ENCODE results near the gene INSIG1.

Gene INSIG1

DNA sequence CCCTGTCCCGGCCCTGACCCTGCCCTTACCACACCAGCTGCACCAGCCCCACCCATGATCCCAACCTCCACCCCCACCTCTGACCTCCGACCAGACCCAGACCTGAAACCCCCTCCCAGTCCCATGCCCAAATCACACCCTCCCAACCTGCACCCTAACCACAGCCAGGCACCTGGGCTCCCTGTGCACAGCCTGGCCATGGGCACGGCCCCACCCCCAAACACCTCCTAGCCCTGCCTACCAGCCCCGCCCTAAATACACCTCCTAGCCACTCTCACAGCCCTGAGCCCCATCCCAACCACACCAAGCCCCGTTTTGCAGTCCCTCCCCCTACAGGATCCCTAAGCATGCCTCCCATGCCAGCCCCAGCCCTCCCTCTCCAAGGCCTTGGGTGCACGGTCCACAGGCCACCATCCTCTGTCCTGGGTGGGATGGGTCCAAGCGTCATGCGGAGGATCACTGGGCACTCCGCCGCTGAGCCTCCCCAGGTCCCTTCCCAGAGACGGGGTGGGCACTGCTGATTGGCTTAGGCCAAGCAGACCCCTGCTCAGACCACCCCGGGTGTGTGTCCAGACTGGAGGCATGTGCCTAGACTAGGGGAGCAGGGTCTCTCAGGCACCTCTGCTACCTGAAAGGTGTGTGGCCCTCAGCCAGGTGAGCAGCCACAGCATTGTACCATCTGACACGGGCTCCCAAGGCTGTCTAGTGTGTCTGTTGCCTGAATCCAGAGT lies 30.1 kb downstream of the INSIG1 start:
- DNase-seq (ENCODE audit: low read depth, low spot score), result no peak

DNA sequence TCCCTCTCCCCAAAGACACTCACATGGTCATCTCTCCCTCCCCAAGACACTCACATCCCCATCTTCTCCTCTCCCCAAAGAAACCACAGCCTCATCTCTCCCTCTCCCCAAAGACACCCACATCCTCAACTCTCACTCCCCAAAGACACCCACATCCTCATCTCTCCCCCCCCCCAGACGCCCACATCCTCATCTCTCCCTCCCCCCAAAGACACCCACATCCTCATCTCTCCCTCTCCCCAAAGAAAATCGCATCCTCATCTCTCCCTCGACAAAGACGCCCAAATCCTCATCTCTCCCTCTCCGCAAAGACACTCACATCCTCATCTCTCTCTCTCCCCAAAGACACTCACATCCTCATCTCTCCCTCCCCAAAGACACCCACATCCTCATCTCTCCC lies 31.5 kb downstream of the INSIG1 start:
- no peak for DNase-seq (ENCODE audit: low read depth, low spot score)

DNA sequence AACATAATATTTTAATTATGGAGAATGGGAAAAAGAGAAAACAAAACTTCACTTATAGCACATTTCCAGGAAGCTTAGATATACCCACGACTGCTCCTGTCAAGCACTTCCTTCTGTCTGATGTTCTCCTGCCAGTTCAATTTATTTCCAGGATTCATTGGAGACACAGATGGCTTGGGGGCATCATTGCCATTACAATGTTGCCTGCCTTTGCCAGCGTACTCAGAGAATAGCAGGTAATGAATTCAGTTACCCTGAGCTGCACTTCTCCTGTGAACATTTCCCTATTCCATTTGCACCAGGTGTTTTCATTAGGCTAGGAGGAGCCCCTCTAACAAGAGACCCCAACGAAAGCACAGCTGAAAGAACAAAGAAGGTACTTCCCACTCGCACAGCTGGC lies 33.7 kb downstream of the INSIG1 start:
- no peak for DNase-seq (ENCODE audit: low read depth, low spot score)

DNA sequence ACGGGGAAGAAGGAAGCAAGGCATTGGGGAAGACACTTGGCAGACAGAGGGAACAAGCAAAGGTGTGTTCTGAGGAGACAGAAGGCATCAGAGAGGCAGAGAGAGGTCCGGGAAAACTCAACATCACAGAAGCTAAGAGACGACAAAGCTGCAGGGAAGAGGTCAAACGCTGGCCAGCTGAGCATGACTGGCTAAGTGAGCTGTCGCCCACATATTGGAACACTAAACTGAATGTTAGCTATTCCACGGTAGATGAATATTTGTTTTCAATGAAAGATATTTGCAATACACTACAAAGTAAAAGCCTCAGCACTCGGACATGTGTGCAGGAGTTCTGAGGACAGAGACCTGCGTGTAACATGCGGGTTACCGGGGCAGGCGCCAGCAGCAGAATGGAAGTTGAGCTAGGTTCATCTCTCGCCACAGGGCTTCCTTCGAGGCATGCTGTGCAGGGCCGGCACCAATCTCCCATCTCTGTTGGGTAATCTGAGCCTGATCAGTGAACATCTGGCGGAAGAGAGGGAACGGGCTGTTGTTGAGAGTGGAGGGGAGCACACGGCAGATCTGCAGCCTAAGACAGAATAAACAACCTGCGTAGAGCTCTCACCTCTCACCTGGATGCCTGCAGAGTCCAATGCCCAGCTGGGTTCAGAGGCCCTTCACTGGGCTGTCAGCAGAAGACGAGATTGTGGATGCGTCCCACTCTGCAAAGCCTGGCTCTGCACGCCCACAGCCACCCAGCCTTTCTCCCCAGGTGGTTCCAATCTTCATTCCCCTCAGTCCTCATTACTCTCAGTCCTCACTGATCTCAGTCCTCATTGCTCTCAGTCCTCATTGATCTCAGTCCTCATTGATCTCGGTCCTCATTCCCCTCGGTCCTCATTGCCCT lies 35.9 kb downstream of the INSIG1 start:
- DNase-seq (ENCODE audit: low read depth, low spot score), result no peak

DNA sequence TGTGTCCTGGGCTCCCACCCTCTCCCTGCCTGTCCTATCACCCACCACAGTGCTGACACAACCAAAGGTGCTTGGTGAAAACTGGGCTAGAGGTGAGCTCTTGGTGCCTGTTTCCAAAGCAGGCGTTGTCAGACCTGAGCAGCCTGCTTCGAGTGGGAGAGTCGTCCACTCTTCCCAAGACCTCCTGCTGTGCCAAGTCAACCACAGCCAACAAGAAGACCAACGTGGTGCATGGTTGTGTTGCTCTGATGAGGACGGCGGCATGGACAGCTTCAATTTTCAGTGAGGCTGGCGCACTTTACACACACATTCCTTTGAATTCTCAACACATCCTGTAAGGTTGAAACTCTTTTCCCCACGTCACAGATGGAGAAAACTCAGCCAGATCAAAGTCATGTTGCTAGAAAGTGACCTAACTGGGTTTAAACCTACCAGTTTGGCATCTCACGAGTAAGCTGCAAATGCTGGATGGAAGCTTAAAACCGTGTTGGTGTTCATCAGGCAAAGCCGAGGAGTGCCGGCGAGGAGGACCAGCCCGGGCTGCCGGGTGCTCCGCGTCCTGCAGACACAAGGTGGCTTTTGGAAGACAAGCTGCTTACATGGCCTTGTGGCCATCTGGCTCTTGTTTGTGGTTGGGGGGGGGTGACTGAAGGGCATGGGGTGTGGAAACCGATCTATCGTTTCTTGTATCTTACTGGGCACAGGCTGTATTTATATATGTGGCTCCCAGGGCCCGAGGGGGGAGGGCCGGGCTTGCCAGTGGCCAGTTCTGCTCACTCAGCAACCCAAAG lies 39.3 kb downstream of the INSIG1 start:
- no peak for DNase-seq (ENCODE audit: low read depth, low spot score)

DNA sequence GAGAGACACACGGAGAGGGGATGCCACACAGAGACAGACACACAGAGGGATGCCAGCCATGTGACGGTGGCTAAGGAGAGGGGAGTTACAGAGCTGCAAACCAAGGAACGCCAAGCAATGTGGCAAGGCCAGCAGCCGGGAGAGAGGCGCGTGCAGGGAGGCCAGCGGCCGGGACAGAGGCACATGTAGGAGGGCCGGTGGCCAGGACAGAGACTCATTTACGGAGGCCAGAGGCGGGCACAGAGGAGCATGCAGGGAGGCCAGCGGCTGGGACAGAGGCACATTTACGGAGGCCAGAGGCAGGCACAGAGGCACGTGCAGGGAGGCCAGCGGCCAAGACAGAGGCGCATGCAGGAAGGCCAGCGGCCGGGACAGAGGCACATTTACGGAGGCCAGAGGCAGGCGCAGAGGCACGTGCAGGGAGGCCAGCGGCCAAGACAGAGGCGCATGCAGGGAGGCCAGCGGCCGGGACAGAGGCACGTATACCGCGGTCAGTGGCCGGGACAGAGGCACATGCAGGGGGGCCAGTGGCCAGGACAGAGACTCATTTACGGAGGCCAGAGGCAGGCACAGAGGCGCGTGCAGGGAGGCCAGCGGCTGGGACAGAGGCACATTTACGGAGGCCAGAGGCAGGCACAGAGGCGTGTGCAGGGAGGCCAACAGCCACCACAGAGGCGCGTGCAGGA lies 40.4 kb downstream of the INSIG1 start:
- DNase-seq (ENCODE audit: low read depth, low spot score), result no peak

DNA sequence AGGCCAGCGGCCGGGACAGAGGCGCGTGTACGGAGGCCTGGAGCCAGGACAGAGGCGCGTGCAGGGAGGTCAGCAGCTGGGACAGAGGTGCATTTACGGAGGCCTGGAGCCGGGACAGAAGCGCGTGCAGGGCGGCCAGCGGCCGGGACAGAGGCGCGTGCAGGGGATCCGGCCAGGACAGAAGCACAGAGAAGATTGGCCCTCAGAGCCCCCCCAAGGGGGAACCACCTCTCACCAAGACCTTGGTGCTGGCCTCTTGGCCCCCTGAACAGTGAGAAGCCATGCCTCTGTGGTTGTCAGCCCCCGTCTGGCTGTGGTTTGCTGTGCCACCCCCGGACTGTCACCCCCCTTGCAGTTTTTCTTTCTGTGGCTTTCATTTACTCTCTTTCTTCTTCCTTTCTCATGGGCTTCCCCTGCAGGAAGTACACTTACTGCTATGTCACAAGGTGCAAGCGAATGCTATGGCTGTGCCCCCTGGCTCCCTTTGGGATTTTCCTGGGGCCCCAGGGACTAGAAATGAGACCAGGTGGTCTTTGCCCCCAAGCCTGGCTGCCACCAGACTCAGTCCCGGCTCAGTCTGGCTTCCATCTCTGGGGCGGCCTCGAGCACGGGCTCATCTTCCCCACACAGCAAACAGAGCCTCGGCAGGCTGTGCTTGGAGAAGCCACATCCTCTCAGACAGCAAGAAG lies 41.1 kb downstream of the INSIG1 start:
- DNase-seq (ENCODE audit: low read depth, low spot score), result no peak

DNA sequence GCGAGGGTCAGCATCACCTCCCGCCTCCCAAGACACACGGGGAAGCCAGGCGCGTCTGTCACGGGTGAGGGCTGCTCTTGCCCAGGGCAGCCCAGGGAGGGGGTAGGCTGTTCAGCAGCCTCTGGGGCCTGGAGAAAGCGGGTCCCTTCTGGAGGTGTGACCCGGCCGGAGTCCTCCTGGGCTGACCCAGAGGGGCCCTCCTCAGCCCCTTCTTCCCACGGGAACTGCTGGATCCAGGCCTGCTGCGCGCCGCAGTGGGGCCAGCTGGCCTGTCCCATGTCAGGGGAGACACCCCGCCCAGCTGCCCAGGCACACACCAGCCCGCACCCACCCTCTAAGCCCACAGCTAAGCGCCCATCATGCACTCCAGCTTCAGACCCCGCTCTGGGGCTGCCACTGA lies 41.8 kb downstream of the INSIG1 start:
- no peak for DNase-seq (ENCODE audit: low read depth, low spot score)

DNA sequence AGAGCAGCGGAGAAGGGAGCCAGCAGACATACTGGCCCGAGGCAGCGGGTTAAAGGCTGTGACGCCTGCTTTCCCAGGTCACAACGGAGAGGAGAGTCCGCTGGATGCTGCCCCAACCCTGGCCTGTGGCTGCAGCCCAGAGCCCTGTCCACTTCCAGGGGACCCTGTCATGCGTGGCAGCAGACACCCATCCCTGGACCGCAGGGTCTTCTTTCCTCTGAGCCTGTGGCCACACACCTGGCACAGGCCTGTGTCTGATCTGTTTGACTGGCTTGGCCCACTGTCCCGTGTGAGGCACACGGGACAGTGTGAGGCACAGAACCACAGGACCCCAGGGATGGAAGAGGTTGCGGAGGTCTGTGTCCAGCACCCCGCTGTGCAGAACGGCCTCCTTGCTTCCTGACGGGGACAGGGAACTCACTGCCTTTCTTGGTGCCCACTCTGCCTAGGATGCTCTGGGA lies 42.4 kb downstream of the INSIG1 start:
- no peak for DNase-seq (ENCODE audit: low read depth, low spot score)

DNA sequence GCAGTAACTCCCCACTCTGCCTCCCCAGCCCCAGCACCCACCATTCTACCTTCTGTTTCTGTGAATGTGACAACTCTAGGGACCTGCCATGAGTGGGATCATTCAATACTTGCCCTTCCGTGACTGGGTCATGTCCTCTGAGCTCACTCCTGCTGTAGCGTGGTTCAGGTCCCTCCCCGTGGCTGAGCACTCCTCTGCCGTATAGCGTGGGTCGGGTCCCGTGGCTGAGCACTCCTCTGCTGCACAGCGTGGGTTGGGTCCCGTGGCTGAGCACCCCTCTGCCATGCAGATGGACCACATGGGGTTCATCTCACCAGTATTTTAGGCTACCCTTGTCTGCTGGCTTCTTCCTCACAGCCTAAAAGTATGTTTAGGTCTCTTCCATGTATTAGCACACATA lies 43.0 kb downstream of the INSIG1 start:
- no peak for DNase-seq (ENCODE audit: low read depth, low spot score)

DNA sequence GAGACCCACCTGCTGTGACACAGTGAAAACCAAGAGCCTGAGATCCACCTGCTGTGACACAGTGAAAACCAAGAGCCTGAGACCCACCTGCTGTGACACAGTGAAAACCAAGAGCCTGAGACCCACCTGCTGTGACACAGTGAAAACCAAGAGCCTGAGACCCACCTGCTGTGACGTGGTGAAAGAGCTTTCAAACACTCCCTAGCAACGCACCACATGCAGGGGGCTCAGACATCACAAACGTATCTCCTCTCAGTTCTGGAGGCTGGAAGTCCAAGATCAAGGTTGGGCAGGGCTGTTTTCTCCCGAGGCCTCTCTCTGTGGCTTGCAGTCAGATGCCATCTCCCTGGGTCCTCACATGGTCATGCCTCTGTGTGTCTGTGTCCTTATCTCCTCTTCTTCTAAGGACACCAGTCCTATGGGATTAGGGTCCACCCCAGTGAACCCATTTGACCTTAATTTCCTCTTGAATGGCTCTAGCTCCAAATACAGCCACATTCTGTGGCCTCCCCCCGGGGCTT lies 43.8 kb downstream of the INSIG1 start:
- no peak for DNase-seq (ENCODE audit: low read depth, low spot score)

DNA sequence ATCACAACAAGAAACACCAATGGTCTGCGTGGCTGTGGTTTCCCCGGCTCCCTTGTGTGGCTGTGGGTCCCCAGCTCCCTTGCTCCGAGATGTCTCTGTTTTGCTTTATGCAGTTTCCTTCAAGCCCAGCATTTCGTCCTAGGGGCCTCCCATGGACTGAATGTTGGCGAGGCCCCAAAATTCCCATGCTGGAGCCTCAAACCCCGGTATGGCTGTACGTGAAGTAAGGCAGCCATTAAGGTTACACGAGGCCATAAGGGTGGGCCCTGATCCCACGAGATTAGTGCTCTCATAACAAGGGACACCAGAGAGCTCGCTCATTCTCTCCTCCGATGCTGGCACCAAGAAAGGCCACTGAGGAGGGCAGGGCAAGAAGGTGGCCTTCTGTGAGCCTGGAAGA lies 44.6 kb downstream of the INSIG1 start:
- no peak for DNase-seq (ENCODE audit: low read depth, low spot score)

DNA sequence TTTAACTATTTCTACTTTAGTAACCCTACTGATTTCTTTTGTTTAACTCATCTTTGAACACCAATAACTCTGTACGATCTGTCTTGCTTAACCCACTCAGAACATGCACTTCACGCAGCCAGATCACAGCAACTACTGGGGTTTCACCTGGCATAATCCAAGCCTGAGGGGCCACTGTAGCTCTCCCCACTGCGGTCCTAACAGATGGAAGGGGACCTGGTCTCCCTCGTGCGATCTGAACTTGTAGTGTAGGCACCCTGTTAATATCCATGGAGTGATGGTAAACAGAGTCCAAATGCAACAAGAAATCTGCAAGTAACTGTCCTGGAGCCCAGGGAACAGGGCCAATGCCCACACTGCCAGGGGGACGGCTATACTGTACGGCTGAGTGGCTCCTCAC lies 45.5 kb downstream of the INSIG1 start:
- DNase-seq (ENCODE audit: low read depth, low spot score), result no peak

DNA sequence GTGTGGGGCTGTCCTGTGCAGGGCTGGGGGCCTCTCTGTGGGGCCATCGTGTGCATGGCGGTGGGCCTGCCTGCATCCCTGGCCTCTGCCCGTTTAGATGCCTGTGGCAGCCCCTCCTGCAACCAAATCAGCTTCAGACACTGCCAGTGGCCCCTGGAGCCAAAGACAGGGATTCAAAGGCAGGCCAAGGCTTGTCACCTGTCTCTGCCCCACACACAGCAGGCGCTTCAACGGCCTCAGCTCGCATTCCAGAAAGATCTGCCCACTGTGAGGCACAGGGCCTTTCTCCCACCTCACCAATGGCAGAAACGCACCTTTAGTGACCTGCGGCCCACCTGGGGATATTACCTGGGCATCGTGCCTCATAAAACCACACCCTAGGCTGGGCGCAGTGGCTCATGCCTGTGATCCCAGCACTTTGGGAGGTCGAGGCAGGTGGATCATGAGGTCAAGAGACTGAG lies 46.0 kb downstream of the INSIG1 start:
- no peak for DNase-seq (ENCODE audit: low read depth, low spot score)

DNA sequence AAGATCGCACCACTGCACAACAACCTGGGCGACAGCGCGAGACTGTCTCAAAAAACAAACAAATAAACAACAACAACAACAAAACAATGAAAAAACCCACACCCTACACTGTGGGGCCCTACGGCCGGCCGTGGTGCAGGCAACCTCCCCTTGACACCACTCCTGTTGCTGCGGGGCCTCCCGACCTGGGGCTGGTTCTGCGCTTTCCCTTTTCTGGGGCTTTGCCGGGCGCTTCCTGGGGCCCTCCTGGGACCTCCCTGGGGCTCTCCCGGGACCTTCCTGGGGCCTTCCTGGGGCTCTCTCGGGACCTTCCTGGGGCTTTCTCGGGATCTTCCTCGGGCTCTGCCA lies 46.6 kb downstream of the INSIG1 start:
- DNase-seq (ENCODE audit: low read depth, low spot score), result no peak

DNA sequence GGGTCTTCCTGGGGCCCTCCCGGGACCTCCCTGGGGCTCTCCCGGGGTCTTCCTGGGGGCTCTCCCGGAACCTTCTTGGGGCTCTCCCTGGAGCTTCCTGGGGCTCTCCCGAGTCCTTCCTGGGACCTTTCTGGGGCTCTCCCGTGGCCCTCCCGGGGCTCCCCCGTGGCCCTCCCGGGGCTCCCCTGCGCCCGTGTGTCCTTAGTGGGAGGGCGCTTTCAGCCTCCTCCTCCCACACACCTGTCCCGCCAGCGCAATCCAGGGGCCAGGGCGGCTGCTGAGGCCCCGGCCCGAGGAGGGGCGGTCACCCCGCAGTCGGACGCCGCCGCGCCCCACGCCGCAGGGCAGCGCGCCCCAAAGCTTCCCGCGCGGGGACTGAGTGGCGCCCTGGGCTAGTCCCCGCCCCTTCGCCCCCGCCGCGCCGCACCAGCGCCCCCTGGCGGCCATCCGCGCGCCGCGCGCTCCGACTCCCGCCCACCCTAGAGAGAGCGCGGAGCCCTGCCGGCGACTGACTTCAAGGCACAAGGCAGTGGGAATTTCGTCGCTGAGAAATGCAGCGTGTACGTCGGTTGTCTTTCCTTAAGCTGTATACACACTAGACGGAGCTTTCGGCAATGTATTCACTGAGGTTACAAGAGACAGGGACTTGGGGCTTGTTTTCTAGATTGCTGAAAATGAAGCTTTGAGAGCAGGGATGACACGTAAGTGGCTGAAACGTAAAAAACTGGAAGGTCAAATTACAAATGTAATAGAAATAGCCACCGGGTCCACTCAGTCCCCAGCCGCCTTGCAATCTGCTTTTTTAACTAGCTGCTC lies 47.1 kb downstream of the INSIG1 start:
- DNase-seq (ENCODE audit: low read depth, low spot score), result peak; percentile 36

DNA sequence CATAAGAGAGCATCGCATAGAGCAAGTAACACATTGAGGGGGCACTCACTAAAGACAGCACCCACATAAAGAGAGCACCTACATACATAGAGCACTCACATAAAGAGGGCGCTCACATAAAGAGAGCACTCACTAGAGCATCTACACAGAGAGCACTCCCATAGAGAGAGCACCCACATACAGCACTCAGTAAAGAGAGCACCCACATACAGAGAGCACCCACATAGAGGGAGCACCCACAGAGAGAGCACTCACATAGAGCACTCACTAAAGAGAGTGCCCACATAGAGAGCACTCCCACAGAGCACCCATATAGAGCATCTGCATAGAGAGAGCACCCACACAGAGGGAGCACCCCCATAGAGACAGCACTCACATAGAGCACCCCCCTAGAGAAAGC lies 47.8 kb downstream of the INSIG1 start:
- no peak for DNase-seq (ENCODE audit: low read depth, low spot score)

DNA sequence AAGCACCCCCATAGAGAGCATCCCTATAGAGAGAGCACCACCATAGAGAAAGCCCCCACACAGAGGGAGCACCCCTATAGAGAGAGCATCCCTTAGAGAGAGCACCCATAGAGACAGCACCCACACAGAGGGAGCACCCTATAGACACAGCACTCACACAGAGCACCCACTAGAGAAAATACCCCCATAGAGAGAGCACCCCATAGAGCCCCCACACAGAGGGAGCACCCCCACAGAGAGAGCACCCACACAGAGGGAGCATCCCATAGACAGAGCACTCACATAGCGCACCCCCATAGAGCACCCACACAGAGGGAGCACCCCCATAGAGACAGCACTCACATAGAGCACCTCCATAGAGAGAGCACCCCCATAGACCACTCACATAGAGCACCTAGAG lies 48.6 kb downstream of the INSIG1 start:
- DNase-seq (ENCODE audit: low read depth, low spot score), result no peak

DNA sequence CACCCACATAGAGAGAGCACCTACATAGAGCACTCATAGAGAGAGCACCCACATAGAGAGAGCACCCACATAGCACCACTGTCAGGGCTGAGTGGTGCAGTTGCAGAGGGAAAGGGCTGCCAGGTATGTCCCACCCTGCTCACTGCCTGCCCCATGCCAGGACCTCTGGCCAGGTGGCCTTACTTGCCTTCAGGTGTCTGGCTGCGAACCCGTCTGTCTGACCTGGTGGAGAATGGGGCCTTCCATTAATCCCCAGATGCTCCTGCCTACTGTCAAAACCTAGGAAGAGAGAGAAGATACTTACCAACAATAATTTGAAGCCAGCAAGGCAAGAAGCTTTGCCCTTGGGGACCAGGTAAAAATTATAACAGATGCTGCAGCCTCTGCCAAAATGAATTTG lies 51.1 kb downstream of the INSIG1 start:
- DNase-seq (ENCODE audit: low read depth, low spot score), result no peak
